DND-41 (cell line): Measurements from ENCODE around the gene EMILIN2.

Source experiments
- ATAC-seq: fragments of 200-7000 bp; cut with Tn5 transposase; 3 replicates; pipeline ENCODE4 v1.9.1; 2021; ENCODE audit warnings: low read depth; ENCODE audit not compliant: insufficient read depth
- DNase-seq: peaks from one replicate; pipeline ENCODE4 v3.0.0-alpha.2; 2020
- H2AFZ ChIP-seq: 2 replicates; pipeline ENCODE4 v1.6.0; 2012; ENCODE audit warnings: low read depth, low read length
- H3K27ac ChIP-seq: 2 replicates; pipeline ENCODE4 v1.5.1; 2012; ENCODE audit warnings: low read length, inconsistent platforms
- H3K27me3 ChIP-seq: fragments of 200-600 bp; sonication (generic); 2 replicates; pipeline ENCODE4 v1.6.0; 2012; ENCODE audit warnings: low read length, mild to moderate bottlenecking, inconsistent platforms; ENCODE audit not compliant: insufficient read depth, poor library complexity
- H3K36me3 ChIP-seq: 2 replicates; pipeline ENCODE4 v1.5.1; 2012; ENCODE audit warnings: low read length, inconsistent platforms; ENCODE audit not compliant: insufficient read depth
- H3K4me1 ChIP-seq: 2 replicates; pipeline ENCODE4 v1.5.1; 2012; ENCODE audit warnings: mild to moderate bottlenecking, low read length; ENCODE audit not compliant: insufficient read depth
- H3K4me2 ChIP-seq: 2 replicates; pipeline ENCODE4 v1.6.0; 2012; ENCODE audit warnings: mild to moderate bottlenecking, moderate library complexity, low read length, inconsistent platforms; ENCODE audit not compliant: insufficient read depth
- H3K4me3 ChIP-seq, 2 experiments: fragments of 200-600 bp in 1 of 2; shearing (Covaris generic) in 1 of 2; 2 replicates each; pipeline ENCODE4 v1.5.1; 2012 to 2016; ENCODE audit warnings: inconsistent platforms in 2 of 2, low read length in 2 of 2, mild to moderate bottlenecking in 2 of 2, low read depth in 1 of 2, moderate library complexity in 1 of 2
- H3K79me2 ChIP-seq: 2 replicates; pipeline ENCODE4 v1.6.0; 2012; ENCODE audit warnings: low read length, inconsistent platforms; ENCODE audit not compliant: insufficient read depth
- H3K9ac ChIP-seq: 2 replicates; pipeline ENCODE4 v1.6.0; 2012; ENCODE audit warnings: low read depth, mild to moderate bottlenecking, inconsistent platforms, low read length, moderate library complexity
- H3K9me3 ChIP-seq: 2 replicates; pipeline ENCODE4 v1.5.1; 2012; ENCODE audit warnings: low read length, moderate library complexity, mild to moderate bottlenecking, inconsistent platforms; ENCODE audit not compliant: insufficient read depth, severe bottlenecking
- H4K20me1 ChIP-seq: 2 replicates; pipeline ENCODE4 v1.6.0; 2012; ENCODE audit warnings: low read length; ENCODE audit not compliant: insufficient read depth
- CTCF ChIP-seq: IDR thresholded peaks from 2 replicates; pipeline ENCODE4 v1.5.1; 2012; ENCODE audit warnings: borderline replicate concordance, low read length, moderate library complexity, mild to moderate bottlenecking; ENCODE audit not compliant: poor library complexity, severe bottlenecking; ENCODE audit errors: extremely low read depth
- EZH2 ChIP-seq: IDR thresholded peaks from 3 replicates; pipeline ENCODE4 v1.6.1; 2012; ENCODE audit warnings: borderline replicate concordance, low read depth, mild to moderate bottlenecking, moderate library complexity, low read length, inconsistent platforms; ENCODE audit not compliant: severe bottlenecking

The EMILIN2 gene

GRCh38 chr18:2814928-2815327, 31.9 kb upstream of the EMILIN2 start:
- Histone ChIP-seq H3K4me2 (no peak overlapping the region), H3K27me3 (no peaks in the 10 kb centered on the region), H3K79me2 (no peaks in the 10 kb centered on the region), H3K9me3 (peaks cover 5% of the 10 kb centered on the region), H3K9ac (no peak overlapping the region), H4K20me1 (no peaks in the 10 kb centered on the region), H2AFZ (no peak overlapping the region), H3K4me3 (no peak overlapping the region), H3K36me3 (no peaks in the 10 kb centered on the region), H3K4me1 (no peaks in the 10 kb centered on the region), H3K27ac (no peak overlapping the region)
- DNase-seq (no peak), ATAC-seq (no peak)
- TF ChIP-seq EZH2 = no peak
- no peak for TF ChIP-seq CTCF

GRCh38 chr18:2818281-2818680, 28.5 kb upstream of the EMILIN2 start:
- H3K4me1 ChIP-seq = no peaks in the 10 kb centered on the region
- ATAC-seq (no peak), DNase-seq (no peak)
- no peaks in the 10 kb centered on the region for H3K27me3 ChIP-seq
- no peak overlapping the region for H3K4me3 ChIP-seq
- H3K36me3 ChIP-seq = no peaks in the 10 kb centered on the region
- H2AFZ ChIP-seq = no peak overlapping the region
- H3K9ac ChIP-seq = no peak overlapping the region
- H3K9me3 ChIP-seq = no peaks in the 10 kb centered on the region
- no peaks in the 10 kb centered on the region for H4K20me1 ChIP-seq
- H3K27ac ChIP-seq = no peak overlapping the region
- no peak overlapping the region for H3K4me2 ChIP-seq
- no peaks in the 10 kb centered on the region for H3K79me2 ChIP-seq
- TF ChIP-seq CTCF (no peak), EZH2 (no peak)

- Histone ChIP-seq H3K9me3 (no peaks in the 10 kb centered on the region), H3K9ac (no peak overlapping the region), H3K27ac (no peak overlapping the region), H3K36me3 (no peaks in the 10 kb centered on the region), H3K4me2 (no peak overlapping the region), H3K79me2 (no peaks in the 10 kb centered on the region), H3K4me1 (no peaks in the 10 kb centered on the region), H4K20me1 (no peaks in the 10 kb centered on the region), H2AFZ (peak overlapping the region; percentile 17; the same call in 1 of the 2 replicates), H3K4me3 (no peak overlapping the region), H3K27me3 (no peaks in the 10 kb centered on the region)
- no peak for TF ChIP-seq EZH2
- TF ChIP-seq CTCF = no peak
- DNase-seq (no peak), ATAC-seq (no peak)
Observed at GRCh38 chr18:2821695-2822094, 25.1 kb upstream of the EMILIN2 start.

GRCh38 chr18:2822213-2822921, 24.4 kb upstream of the EMILIN2 start:
- H3K36me3 ChIP-seq = no peaks in the 10 kb centered on the region
- no peak overlapping the region for H3K27ac ChIP-seq
- no peaks in the 10 kb centered on the region for H3K4me1 ChIP-seq
- H2AFZ ChIP-seq = no peak overlapping the region
- ATAC-seq = no peak
- no peaks in the 10 kb centered on the region for H4K20me1 ChIP-seq
- no peak for DNase-seq
- H3K9me3 ChIP-seq = no peaks in the 10 kb centered on the region
- H3K27me3 ChIP-seq = no peaks in the 10 kb centered on the region
- H3K9ac ChIP-seq = no peak overlapping the region
- H3K4me3 ChIP-seq = no peak overlapping the region
- H3K4me2 ChIP-seq = no peak overlapping the region
- TF ChIP-seq EZH2 (no peak), CTCF (no peak)
- no peaks in the 10 kb centered on the region for H3K79me2 ChIP-seq
